Measurements from ENCODE around the gene CCL16.

CCL16 gene

GRCh38 chr17:35936063-35936462 lies 45.2 kb downstream of the CCL16 start:
- H3K27me3 ChIP-seq (ENCODE audit: insufficient read depth, insufficient read length), result no peaks in the 10 kb centered on the region
- H3K36me3 ChIP-seq (ENCODE audit: insufficient read depth, insufficient read length, low read length), result no peaks in the 10 kb centered on the region
- no peak overlapping the region for H3K4me3 ChIP-seq (ENCODE audit: insufficient read length, low read depth)
- TF ChIP-seq SUZ12 (IDR thresholded peaks at IDR 0.05; ENCODE audit: extremely low read depth, insufficient read depth, insufficient read length) (no peak), ZNF274 (IDR thresholded peaks at IDR 0.05; ENCODE audit: low read depth, low read length) (no peak), YY1 (IDR thresholded peaks at IDR 0.05; ENCODE audit: insufficient read depth, insufficient read length) (no peak)
- no peak for DNase-seq (ENCODE audit: low read depth, low spot score)
- H3K9me3 ChIP-seq (ENCODE audit: insufficient read depth, low read length), result no peaks in the 10 kb centered on the region
- H3K9ac ChIP-seq (ENCODE audit: insufficient read length, low read depth), result no peak overlapping the region
- no peaks in the 10 kb centered on the region for H3K4me1 ChIP-seq (ENCODE audit: insufficient read depth, insufficient read length)

GRCh38 chr17:35934760-35935159 lies 46.5 kb downstream of the CCL16 start:
- Histone ChIP-seq H3K9me3 (ENCODE audit: insufficient read depth, low read length) (no peaks in the 10 kb centered on the region), H3K9ac (ENCODE audit: insufficient read length, low read depth) (no peak overlapping the region), H3K27me3 (ENCODE audit: insufficient read depth, insufficient read length) (no peaks in the 10 kb centered on the region), H3K4me1 (ENCODE audit: insufficient read depth, insufficient read length) (no peaks in the 10 kb centered on the region), H3K4me3 (ENCODE audit: insufficient read length, low read depth) (no peak overlapping the region), H3K36me3 (ENCODE audit: insufficient read depth, insufficient read length, low read length) (no peaks in the 10 kb centered on the region)
- TF ChIP-seq SUZ12 (IDR thresholded peaks at IDR 0.05; ENCODE audit: extremely low read depth, insufficient read depth, insufficient read length), result no peak
- no peak for TF ChIP-seq ZNF274 (IDR thresholded peaks at IDR 0.05; ENCODE audit: low read depth, low read length)
- TF ChIP-seq YY1 (IDR thresholded peaks at IDR 0.05; ENCODE audit: insufficient read depth, insufficient read length), result no peak
- no peak for DNase-seq (ENCODE audit: low read depth, low spot score)

GRCh38 chr17:35932586-35932985 lies 48.7 kb downstream of the CCL16 start:
- TF ChIP-seq YY1 (IDR thresholded peaks at IDR 0.05; ENCODE audit: insufficient read depth, insufficient read length) (no peak), ZNF274 (IDR thresholded peaks at IDR 0.05; ENCODE audit: low read depth, low read length) (no peak), SUZ12 (IDR thresholded peaks at IDR 0.05; ENCODE audit: extremely low read depth, insufficient read depth, insufficient read length) (no peak)
- no peaks in the 10 kb centered on the region for H3K27me3 ChIP-seq (ENCODE audit: insufficient read depth, insufficient read length)
- no peaks in the 10 kb centered on the region for H3K4me1 ChIP-seq (ENCODE audit: insufficient read depth, insufficient read length)
- H3K36me3 ChIP-seq (ENCODE audit: insufficient read depth, insufficient read length, low read length), result no peaks in the 10 kb centered on the region
- H3K9me3 ChIP-seq (ENCODE audit: insufficient read depth, low read length), result no peaks in the 10 kb centered on the region
- H3K4me3 ChIP-seq (ENCODE audit: insufficient read length, low read depth), result no peak overlapping the region
- H3K9ac ChIP-seq (ENCODE audit: insufficient read length, low read depth), result no peak overlapping the region
- DNase-seq (ENCODE audit: low read depth, low spot score), result no peak

- no peak for DNase-seq (ENCODE audit: low read depth, low spot score)
- no peak overlapping the region for H3K9ac ChIP-seq (ENCODE audit: insufficient read length, low read depth)
- H3K9me3 ChIP-seq (ENCODE audit: insufficient read depth, low read length), result no peaks in the 10 kb centered on the region
- H3K27me3 ChIP-seq (ENCODE audit: insufficient read depth, insufficient read length), result no peaks in the 10 kb centered on the region
- no peaks in the 10 kb centered on the region for H3K4me1 ChIP-seq (ENCODE audit: insufficient read depth, insufficient read length)
- H3K4me3 ChIP-seq (ENCODE audit: insufficient read length, low read depth), result no peak overlapping the region
- no peak for TF ChIP-seq YY1 (IDR thresholded peaks at IDR 0.05; ENCODE audit: insufficient read depth, insufficient read length)
- no peak for TF ChIP-seq SUZ12 (IDR thresholded peaks at IDR 0.05; ENCODE audit: extremely low read depth, insufficient read depth, insufficient read length)
- no peak for TF ChIP-seq ZNF274 (IDR thresholded peaks at IDR 0.05; ENCODE audit: low read depth, low read length)
- no peaks in the 10 kb centered on the region for H3K36me3 ChIP-seq (ENCODE audit: insufficient read depth, insufficient read length, low read length)
Observed at GRCh38 chr17:35931794-35932425, 49.4 kb downstream of the CCL16 start.

- Histone ChIP-seq H3K9ac (ENCODE audit: insufficient read length, low read depth) (peak within 1 kb of the TSS; percentile 79), H3K27me3 (ENCODE audit: insufficient read depth, insufficient read length) (no peaks in the 10 kb centered on the region), H3K4me3 (ENCODE audit: insufficient read length, low read depth) (peak within 1 kb of the TSS; percentile 58), H3K4me1 (ENCODE audit: insufficient read depth, insufficient read length) (no peaks in the 10 kb centered on the region), H3K9me3 (ENCODE audit: insufficient read depth, low read length) (no peaks in the 10 kb centered on the region), H3K36me3 (ENCODE audit: insufficient read depth, insufficient read length, low read length) (no peaks in the 10 kb centered on the region)
- DNase-seq (ENCODE audit: low read depth, low spot score), result peak; percentile 76
- TF ChIP-seq SUZ12 (IDR thresholded peaks at IDR 0.05; ENCODE audit: extremely low read depth, insufficient read depth, insufficient read length), result no peak
- TF ChIP-seq YY1 (IDR thresholded peaks at IDR 0.05; ENCODE audit: insufficient read depth, insufficient read length), result no peak
- no peak for TF ChIP-seq ZNF274 (IDR thresholded peaks at IDR 0.05; ENCODE audit: low read depth, low read length)
Observed at GRCh38 chr17:35930211-35931065, 50.9 kb downstream of the CCL16 start, which contains the start of gene RDM1. RDM1 (minus strand) TSS chr17:35930773; CDS start chr17:35930727, 46 bp downstream.

GRCh38 chr17:35927714-35928113 lies 53.6 kb downstream of the CCL16 start:
- no peaks in the 10 kb centered on the region for H3K36me3 ChIP-seq (ENCODE audit: insufficient read depth, insufficient read length, low read length)
- no peak overlapping the region for H3K4me3 ChIP-seq (ENCODE audit: insufficient read length, low read depth)
- no peak overlapping the region for H3K9ac ChIP-seq (ENCODE audit: insufficient read length, low read depth)
- TF ChIP-seq ZNF274 (IDR thresholded peaks at IDR 0.05; ENCODE audit: low read depth, low read length), result no peak
- TF ChIP-seq YY1 (IDR thresholded peaks at IDR 0.05; ENCODE audit: insufficient read depth, insufficient read length), result no peak
- TF ChIP-seq SUZ12 (IDR thresholded peaks at IDR 0.05; ENCODE audit: extremely low read depth, insufficient read depth, insufficient read length), result no peak
- H3K27me3 ChIP-seq (ENCODE audit: insufficient read depth, insufficient read length), result no peaks in the 10 kb centered on the region
- H3K4me1 ChIP-seq (ENCODE audit: insufficient read depth, insufficient read length), result no peaks in the 10 kb centered on the region
- DNase-seq (ENCODE audit: low read depth, low spot score), result no peak
- no peaks in the 10 kb centered on the region for H3K9me3 ChIP-seq (ENCODE audit: insufficient read depth, low read length)
